ENCODE results near the gene CKLF. TPM values are rescaled to one million over a fixed set of nuclear protein-coding genes. Genes with fewer than 3 reads are reported as not detected.

CKLF gene
- total and polyA plus RNA-seq, 2 donors (not counting 1 experiment from before 2014, with no cell fraction given), result 30.4 to 53.6 TPM

- Mint-ChIP-seq H3K4me1 (peaks cover 20% of the 10 kb centered on the region), H3K9me3 (ENCODE audit: insufficient read depth) (no peaks in the 10 kb centered on the region), H3K4me3 (peak overlapping the region; percentile 23), H3K27ac (peak overlapping the region; percentile 55), H3K27me3 (peaks cover 3% of the 10 kb centered on the region)
- POLR2A ChIA-PET, result no interaction called here
- Histone ChIP-seq H3K9ac (ENCODE audit: low read length) (no peak overlapping the region), H4K20me1 (ENCODE audit: control insufficient read depth, insufficient read depth, low read length, poor library complexity, severe bottlenecking) (no peaks in the 10 kb centered on the region), H3K36me3 (replicated peaks in 1 of 2; ENCODE audit: control extremely low read depth in 1 of 2, control insufficient read depth in 1 of 2, extremely low read depth in 1 of 2, insufficient read depth in 2 of 2, low read length in 1 of 2) (no peaks in the 10 kb centered on the region), H3K4me2 (replicated peaks; ENCODE audit: low read depth, low read length, poor library complexity, severe bottlenecking) (no peak overlapping the region), H3K4me1 (ENCODE audit: control insufficient read depth in 2 of 2, insufficient read depth in 2 of 2, low read length in 2 of 2) (peaks cover 0 to 9% of the 10 kb centered on the region in 2 donors), H3K27me3 (replicated peaks in 1 of 4; ENCODE audit: control extremely low read depth in 1 of 4, control insufficient read depth in 3 of 4, insufficient read depth in 4 of 4, low read length in 3 of 4) (peaks cover 0 to 3% (median 0%) of the 10 kb centered on the region in 4 experiments), H3K4me3 (ENCODE audit: control extremely low read depth in 1 of 5, extremely low read depth in 1 of 5, insufficient read depth in 1 of 5, low read depth in 2 of 5, low read length in 4 of 5) (no peak overlapping the region), H2AFZ (ENCODE audit: insufficient read depth, low read depth, low read length, poor library complexity, severe bottlenecking) (no peak overlapping the region), H3K79me2 (ENCODE audit: control insufficient read depth, insufficient read depth, low read length) (no peaks in the 10 kb centered on the region), H3K9me3 (ENCODE audit: control extremely low read depth in 1 of 3, control insufficient read depth in 2 of 3, insufficient read depth in 1 of 3, low read length in 2 of 3) (no peaks in the 10 kb centered on the region), H3K27ac (ENCODE audit: low read length in 2 of 2) (no peak overlapping the region)
- DNase-seq, result no peak
- CTCF ChIA-PET, result interaction anchor here (1.0 to 2.4 kb wide), 6 partner anchors 17 to 80 kb away, joined by 3 to 8 read pairs (median 4); no protein-coding TSS in a partner anchor
- no peak for TF ChIP-seq CTCF (IDR thresholded peaks at IDR 0.05)
- TF ChIP-seq EZH2 (IDR thresholded peaks at IDR 0.05; ENCODE audit: borderline replicate concordance, insufficient read depth, low read depth, low read length, poor library complexity, severe bottlenecking), result no peak
- intact Hi-C loops (cut with micrococcal nuclease), result no loop called here
- ATAC-seq (ENCODE audit: low read depth), result no peak
- 83% methylated on average over 6 of the region's 9 CpGs for WGBS (ENCODE audit: insufficient coverage)
Measured at GRCh38 chr16:66508914-66509496, 43.4 kb upstream of the CKLF start.

- intact Hi-C loops (cut with micrococcal nuclease), result no loop called here
- no peak overlapping the region for H3K4me3 Mint-ChIP-seq
- ATAC-seq (ENCODE audit: low read depth) (no peak), DNase-seq (no peak)
- peaks cover 20% of the 10 kb centered on the region for H3K4me1 Mint-ChIP-seq
- Histone ChIP-seq H3K36me3 (replicated peaks in 1 of 2; ENCODE audit: control extremely low read depth in 1 of 2, control insufficient read depth in 1 of 2, extremely low read depth in 1 of 2, insufficient read depth in 2 of 2, low read length in 1 of 2) (no peaks in the 10 kb centered on the region), H3K4me3 (ENCODE audit: control extremely low read depth in 1 of 5, extremely low read depth in 1 of 5, insufficient read depth in 1 of 5, low read depth in 2 of 5, low read length in 4 of 5) (no peak overlapping the region), H3K9ac (ENCODE audit: low read length) (no peak overlapping the region), H3K4me1 (ENCODE audit: control insufficient read depth in 2 of 2, insufficient read depth in 2 of 2, low read length in 2 of 2) (peaks cover 0 to 9% of the 10 kb centered on the region in 2 donors), H3K4me2 (replicated peaks; ENCODE audit: low read depth, low read length, poor library complexity, severe bottlenecking) (no peak overlapping the region), H2AFZ (ENCODE audit: insufficient read depth, low read depth, low read length, poor library complexity, severe bottlenecking) (no peak overlapping the region), H4K20me1 (ENCODE audit: control insufficient read depth, insufficient read depth, low read length, poor library complexity, severe bottlenecking) (no peaks in the 10 kb centered on the region), H3K27me3 (replicated peaks in 1 of 4; ENCODE audit: control extremely low read depth in 1 of 4, control insufficient read depth in 3 of 4, insufficient read depth in 4 of 4, low read length in 3 of 4) (peaks cover 0 to 3% (median 0%) of the 10 kb centered on the region in 4 experiments), H3K79me2 (ENCODE audit: control insufficient read depth, insufficient read depth, low read length) (no peaks in the 10 kb centered on the region), H3K9me3 (ENCODE audit: control extremely low read depth in 1 of 3, control insufficient read depth in 2 of 3, insufficient read depth in 1 of 3, low read length in 2 of 3) (no peaks in the 10 kb centered on the region), H3K27ac (ENCODE audit: low read length in 2 of 2) (no peak overlapping the region)
- TF ChIP-seq EZH2 (IDR thresholded peaks at IDR 0.05; ENCODE audit: borderline replicate concordance, insufficient read depth, low read depth, low read length, poor library complexity, severe bottlenecking) (no peak), CTCF (IDR thresholded peaks at IDR 0.05) (no peak)
- H3K27ac Mint-ChIP-seq, result no peak overlapping the region
- ChIA-PET CTCF (interaction anchor here (0.9 to 3.1 kb wide), 7 partner anchors 27 to 80 kb away, joined by 3 to 15 read pairs (median 3); partner anchors contain the start of gene CKLF), POLR2A (no interaction called here)
- peaks cover 3% of the 10 kb centered on the region for H3K27me3 Mint-ChIP-seq
- H3K9me3 Mint-ChIP-seq (ENCODE audit: insufficient read depth), result no peaks in the 10 kb centered on the region
- 100% methylated on average over 5 of the region's 5 CpGs for WGBS (ENCODE audit: insufficient coverage)
Measured at GRCh38 chr16:66509576-66509975, 42.8 kb upstream of the CKLF start.
